HG02678 (cell line): Measurements from ENCODE around the gene COPS9.

Experiments
- ATAC-seq: cut with Tn5 transposase; IDR thresholded peaks from one replicate; pipeline ENCODE4 v1.9.1; 2021; ENCODE audit warnings: mild to moderate bottlenecking, moderate library complexity; ENCODE audit not compliant: unreplicated experiment

COPS9 gene

GRCh38 chr2:240121675-240122074, 14.4 kb downstream of the COPS9 start:
- no peak for ATAC-seq

- ATAC-seq, result no peak
Measured at GRCh38 chr2:240121190-240121589, 14.9 kb downstream of the COPS9 start.

DNA sequence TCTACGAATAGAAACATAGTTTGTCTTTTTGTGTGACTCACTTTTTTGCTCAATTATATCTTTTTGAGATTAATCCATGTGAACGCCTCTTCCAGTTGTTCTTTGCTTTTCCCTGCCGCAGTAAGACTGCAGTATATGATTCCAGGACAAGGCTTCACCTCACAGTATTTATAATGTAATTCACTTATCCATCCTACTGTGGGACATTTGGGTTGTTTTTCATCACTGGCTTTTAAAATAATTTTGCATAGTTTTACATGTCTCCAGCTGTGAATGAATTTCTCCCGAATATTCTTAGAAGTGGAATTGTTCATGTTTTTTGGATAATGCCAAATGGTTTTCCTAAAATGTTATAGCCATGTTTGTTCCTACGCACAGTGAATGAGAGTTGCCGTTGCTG, 21.9 kb downstream of the COPS9 start:
- ATAC-seq, result no peak

DNA sequence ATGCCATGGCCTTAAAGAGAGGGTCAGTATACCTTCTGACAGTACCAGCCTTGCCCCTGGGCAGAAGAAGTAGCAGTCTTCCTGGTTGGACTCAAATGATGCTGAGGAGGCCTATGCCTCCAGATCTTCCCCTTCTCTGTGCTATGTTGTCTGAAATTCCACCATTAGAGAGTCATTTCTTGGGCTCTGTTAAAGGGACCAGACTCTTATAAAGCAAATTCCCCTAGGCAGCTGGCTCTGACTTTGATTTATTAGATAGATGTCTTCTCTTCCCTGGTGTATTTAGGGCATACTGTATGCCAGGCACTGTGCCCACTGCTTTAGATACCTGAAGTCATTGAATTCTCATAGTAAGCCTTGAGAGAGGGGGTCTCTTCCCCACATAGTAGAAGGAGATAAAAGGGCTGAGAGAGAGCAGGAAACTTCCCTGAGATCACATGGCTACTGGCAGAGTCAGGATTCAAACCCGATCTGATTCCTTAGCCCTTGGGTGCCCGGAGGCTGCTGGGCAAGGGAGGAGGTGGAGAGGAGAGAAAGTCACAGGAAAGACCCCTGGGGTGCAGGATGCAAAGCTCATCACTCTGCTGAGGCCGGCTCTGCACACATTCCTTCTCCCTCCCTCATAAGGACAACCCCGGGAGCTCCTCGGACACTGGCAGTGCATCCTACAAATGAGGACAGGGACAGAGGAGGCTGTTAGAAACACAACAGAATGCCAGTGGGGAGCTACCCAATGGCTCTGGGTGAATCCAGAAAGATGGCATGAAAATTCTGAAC, 23.0 kb downstream of the COPS9 start:
- ATAC-seq, result no peak

DNA sequence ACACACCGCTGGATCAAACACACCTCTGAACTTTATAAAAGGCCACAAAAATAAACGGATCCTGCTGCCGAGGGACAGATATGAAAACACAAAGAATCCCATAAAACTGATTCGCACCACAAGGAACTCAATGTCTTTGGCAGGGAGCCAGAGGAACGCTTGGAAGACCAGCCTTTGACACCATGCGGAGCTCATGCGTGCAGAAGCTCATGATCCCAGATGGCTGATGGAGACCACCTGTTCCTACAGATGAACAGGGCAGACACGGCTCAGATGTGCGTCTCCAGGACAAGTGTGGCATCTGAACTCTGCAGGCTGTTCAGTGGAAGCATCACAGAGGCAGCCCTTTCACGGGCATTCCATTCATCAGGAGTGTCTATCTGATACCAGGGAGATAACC, 24.9 kb downstream of the COPS9 start:
- ATAC-seq, result no peak

- no peak for ATAC-seq
Measured at GRCh38 chr2:240109386-240109785, 26.7 kb downstream of the COPS9 start.

DNA sequence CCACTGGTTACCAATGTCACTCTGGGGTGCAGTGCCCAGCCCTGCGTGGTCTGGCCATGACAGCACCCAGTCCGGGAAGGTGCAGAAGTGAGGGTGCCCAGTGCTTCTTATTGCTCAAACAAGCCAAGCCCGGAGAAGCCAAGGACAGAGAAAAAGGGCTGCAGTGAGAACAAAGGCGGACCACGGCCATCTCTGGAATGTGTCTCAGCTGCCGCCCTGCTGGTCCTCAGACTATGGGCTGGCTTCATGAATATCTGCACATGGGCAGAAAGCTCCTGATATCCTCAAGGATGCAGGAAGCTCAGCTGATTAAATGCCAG, 28.7 kb downstream of the COPS9 start:
- no peak for ATAC-seq

- ATAC-seq, result no peak
Measured at GRCh38 chr2:240106765-240107476, 29.2 kb downstream of the COPS9 start.

GRCh38 chr2:240105982-240106381, 30.1 kb downstream of the COPS9 start:
- ATAC-seq, result no peak

GRCh38 chr2:240103136-240103535, 33.0 kb downstream of the COPS9 start:
- no peak for ATAC-seq

- no peak for ATAC-seq
Measured at GRCh38 chr2:240098349-240098748, 37.8 kb downstream of the COPS9 start.

GRCh38 chr2:240095556-240096523, 40.3 kb downstream of the COPS9 start:
- ATAC-seq, result no peak

DNA sequence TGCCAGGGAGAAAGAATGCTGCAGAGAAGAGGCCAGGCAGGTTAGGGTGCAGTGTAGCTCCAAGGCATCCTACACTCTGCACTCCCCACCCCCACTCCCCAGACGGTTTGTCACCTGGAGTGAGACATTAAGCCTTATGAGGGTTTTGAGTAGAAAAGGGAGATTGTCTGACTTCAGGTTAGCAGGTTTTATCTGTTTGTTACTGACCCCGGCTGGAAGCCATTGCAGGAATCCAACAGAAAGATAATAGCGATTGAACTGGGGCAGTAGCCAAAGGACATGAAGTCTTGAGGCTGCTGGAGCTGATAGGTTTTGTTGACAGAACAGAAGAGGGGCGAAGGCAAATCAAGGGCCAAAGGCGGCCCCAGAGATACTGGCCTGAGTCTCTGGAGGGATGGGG, 46.8 kb downstream of the COPS9 start:
- no peak for ATAC-seq

DNA sequence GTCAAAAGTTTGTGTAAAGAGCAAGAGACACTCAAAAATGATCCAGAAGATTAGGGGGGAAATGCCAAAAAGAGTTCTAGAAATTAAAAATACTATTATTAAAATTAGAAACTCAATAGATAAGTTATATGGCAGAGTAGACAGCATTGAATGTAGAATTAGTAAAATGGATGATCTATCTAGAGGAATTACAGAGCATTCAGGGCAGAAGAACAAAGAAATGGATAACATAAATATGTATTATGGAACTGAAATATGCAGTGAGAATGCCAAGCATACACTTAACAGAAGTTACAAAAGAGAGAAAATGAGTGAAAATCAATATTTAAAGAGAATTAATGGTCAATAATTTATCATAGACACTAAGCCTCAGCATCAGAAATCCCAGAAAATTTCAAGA, 49.5 kb downstream of the COPS9 start:
- ATAC-seq, result no peak
